Glutamatergic neuron (in vitro differentiated cells): ENCODE results near the gene ANTXR1. TPM values are rescaled to one million over a fixed set of nuclear protein-coding genes. Genes with fewer than 3 reads are reported as not detected.

ENCODE experiments used
- DNase-seq: peaks from one replicate; pipeline ENCODE4 v3.0.0; 2022
- H3K27ac Mint-ChIP-seq: one replicate; pipeline ENCODE4 v1.8.0; 2020; ENCODE audit warnings: mild to moderate bottlenecking, mixed read lengths, inconsistent platforms; ENCODE audit not compliant: unreplicated experiment
- H3K27me3 Mint-ChIP-seq: one replicate; pipeline ENCODE4 v1.8.0; 2020; ENCODE audit warnings: mild to moderate bottlenecking, moderate library complexity, mixed read lengths, inconsistent platforms; ENCODE audit not compliant: unreplicated experiment
- H3K36me3 Mint-ChIP-seq: one replicate; pipeline ENCODE4 v1.8.0; 2020; ENCODE audit warnings: mild to moderate bottlenecking, mixed read lengths, inconsistent platforms; ENCODE audit not compliant: unreplicated experiment
- H3K4me1 Mint-ChIP-seq: one replicate; pipeline ENCODE4 v1.8.0; 2020; ENCODE audit warnings: mild to moderate bottlenecking, low read depth, mixed read lengths, inconsistent platforms; ENCODE audit not compliant: unreplicated experiment
- H3K4me3 Mint-ChIP-seq: one replicate; pipeline ENCODE4 v1.8.0; 2020; ENCODE audit warnings: mild to moderate bottlenecking, mixed read lengths, inconsistent platforms; ENCODE audit not compliant: unreplicated experiment
- H3K9me3 Mint-ChIP-seq: one replicate; pipeline ENCODE4 v1.8.0; 2020; ENCODE audit warnings: mild to moderate bottlenecking, moderate library complexity, mixed read lengths, inconsistent platforms; ENCODE audit not compliant: unreplicated experiment
- total RNA-seq: library from RNA; stranded (reverse); fragmentation: NEBNext Ultra II Directional; extraction: Animal tissue kit (Norgen Biotek cat#: 25700); gene quantifications from one replicate; pipeline ENCODE4 v1.2.1, GENCODE V29; 2021; ENCODE audit not compliant: unreplicated experiment
- TF ChIP-seq, protein P1 (sequence below): fragments of 200-600 bp; sonication (generic); IDR thresholded peaks from one replicate; pipeline ENCODE4 v1.5.0; 2021; ENCODE audit not compliant: partially characterized antibody, unreplicated experiment

Gene ANTXR1
- total RNA-seq, 1 donor from 2014 or later: 26.7 TPM

DNA sequence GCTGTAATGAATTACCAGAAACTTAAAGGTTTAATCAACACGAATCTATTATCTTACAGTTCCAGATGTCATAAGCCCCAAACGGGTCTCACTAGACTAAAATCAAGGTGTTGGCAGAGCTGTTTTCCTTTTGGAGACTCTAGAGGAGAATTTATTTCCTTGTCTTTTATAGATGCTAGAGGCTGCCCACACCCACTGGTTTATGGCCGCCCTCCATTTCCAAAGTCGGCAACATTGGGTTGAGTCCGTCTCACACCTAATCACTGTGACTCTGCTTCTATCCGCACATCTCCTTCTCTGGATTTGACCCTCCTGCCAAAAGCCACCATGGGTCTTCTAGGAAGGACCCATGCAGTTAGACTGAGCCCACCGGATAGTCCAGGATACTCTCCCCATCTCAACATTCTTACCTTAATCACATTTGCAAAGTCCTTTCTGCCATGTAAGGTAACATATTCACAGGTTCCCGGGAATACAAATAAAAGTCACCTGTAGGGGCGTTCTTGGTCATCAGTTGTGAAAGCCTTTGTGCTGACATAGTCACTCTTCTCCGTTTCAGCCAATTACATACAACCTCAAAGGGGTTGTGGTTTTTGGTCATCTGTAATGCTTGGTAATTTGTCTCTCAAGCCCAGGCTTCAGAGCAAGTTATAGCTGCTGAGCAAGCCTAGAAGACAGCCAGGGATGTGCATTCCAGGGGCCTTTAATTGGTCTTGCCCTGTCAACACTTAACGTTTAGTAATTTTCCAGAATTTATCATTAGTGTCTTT, 179.4 kb downstream of the ANTXR1 start:
- Mint-ChIP-seq H3K4me3 (no peak overlapping the region), H3K4me1 (peaks cover 12% of the 10 kb centered on the region), H3K27ac (no peak overlapping the region), H3K27me3 (peaks cover 2% of the 10 kb centered on the region), H3K36me3 (peaks cover 4% of the 10 kb centered on the region), H3K9me3 (peaks cover 1% of the 10 kb centered on the region)
- DNase-seq: no peak
- TF ChIP-seq, protein P1, sequence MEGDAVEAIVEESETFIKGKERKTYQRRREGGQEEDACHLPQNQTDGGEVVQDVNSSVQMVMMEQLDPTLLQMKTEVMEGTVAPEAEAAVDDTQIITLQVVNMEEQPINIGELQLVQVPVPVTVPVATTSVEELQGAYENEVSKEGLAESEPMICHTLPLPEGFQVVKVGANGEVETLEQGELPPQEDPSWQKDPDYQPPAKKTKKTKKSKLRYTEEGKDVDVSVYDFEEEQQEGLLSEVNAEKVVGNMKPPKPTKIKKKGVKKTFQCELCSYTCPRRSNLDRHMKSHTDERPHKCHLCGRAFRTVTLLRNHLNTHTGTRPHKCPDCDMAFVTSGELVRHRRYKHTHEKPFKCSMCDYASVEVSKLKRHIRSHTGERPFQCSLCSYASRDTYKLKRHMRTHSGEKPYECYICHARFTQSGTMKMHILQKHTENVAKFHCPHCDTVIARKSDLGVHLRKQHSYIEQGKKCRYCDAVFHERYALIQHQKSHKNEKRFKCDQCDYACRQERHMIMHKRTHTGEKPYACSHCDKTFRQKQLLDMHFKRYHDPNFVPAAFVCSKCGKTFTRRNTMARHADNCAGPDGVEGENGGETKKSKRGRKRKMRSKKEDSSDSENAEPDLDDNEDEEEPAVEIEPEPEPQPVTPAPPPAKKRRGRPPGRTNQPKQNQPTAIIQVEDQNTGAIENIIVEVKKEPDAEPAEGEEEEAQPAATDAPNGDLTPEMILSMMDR: no peak

DNA sequence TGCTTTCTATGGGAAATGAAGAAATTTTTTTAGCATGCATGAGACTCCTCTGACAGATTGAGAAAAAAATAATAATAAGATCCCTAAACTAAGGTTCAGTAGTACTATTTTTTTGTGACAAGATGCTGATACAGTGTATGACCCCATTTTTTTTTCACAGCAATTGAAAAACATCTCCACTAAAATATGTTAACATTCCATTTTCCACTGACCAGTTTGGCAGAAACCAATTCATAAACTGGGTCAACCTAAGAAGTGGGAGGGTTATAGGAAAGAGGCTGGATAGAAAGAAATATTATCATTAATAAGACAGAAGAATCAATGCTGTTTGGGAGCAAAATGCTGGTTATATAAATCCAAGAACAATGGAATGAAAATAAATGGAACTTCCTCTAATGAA, 182.7 kb downstream of the ANTXR1 start:
- Mint-ChIP-seq H3K4me3 (no peak overlapping the region), H3K27ac (no peak overlapping the region), H3K27me3 (peaks cover 5% of the 10 kb centered on the region), H3K36me3 (peaks cover 4% of the 10 kb centered on the region), H3K9me3 (peaks cover 1% of the 10 kb centered on the region), H3K4me1 (peaks cover 11% of the 10 kb centered on the region)
- TF ChIP-seq, protein P1: no peak
- no peak for DNase-seq

DNA sequence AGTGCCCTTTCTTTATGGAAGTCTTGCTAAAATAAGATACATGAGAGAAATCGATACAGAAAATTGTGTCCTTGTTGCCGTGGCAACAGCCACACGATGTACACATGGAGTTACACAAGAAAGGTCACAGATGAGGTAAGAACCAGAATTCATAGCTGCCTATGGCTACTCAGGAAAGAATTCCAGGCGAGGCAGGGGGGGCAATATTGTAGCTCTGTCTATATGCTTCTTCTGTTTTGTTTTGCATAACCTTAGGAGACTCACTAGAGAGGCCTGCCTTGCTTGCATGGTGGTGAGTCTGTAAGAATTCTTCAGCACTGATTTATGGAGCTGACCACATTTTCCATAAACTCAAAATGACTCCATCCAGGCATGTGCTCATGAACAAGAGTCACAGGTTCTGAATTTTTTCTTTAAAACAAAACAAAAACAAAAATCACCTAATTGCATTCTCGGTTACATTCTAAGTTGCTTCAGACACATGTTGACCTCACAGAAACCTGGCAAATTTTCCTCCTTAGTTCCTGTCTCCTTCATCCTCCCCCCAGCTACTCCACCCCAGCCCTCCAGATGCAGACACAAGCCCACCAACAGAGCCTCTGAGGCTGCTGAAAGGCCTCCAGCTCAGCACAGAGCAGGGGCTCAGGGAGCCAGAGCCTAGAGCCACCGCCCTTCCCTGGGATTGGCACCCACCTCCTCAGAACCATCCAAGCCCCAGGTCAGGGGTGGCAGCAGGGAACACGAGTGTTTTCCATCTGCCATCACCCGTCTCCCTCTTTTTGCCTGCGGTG, 183.5 kb downstream of the ANTXR1 start:
- Mint-ChIP-seq H3K36me3 (peaks cover 4% of the 10 kb centered on the region), H3K9me3 (peaks cover 1% of the 10 kb centered on the region), H3K27me3 (peaks cover 5% of the 10 kb centered on the region), H3K27ac (no peak overlapping the region), H3K4me3 (no peak overlapping the region), H3K4me1 (peaks cover 4% of the 10 kb centered on the region)
- TF ChIP-seq, protein P1: no peak
- DNase-seq: no peak

DNA sequence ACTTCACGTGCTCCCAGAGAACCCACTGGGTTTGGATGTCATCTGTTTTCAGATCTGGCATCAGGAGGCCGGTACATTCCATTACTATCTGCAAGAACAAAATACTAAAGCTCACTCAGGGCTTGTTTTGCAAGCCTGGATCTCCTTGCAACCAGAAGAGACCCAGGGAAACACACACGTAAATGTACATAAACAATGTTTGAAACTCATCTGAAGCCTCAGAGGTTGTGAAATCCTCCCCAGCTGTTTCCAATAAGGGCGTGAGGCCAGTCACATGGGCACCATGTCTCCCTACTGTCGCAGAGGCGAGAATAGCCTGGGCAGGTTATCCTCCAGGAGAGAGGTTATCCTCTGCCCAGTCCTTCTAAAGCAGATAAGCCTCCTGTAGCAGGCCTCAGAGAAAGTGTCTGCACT, 187.1 kb downstream of the ANTXR1 start:
- Mint-ChIP-seq H3K9me3 (no peaks in the 10 kb centered on the region), H3K4me1 (no peaks in the 10 kb centered on the region)

More for the DNA sequence above, 187.1 kb downstream of the ANTXR1 start:
- Mint-ChIP-seq H3K4me3 (no peak overlapping the region), H3K27me3 (peaks cover 5% of the 10 kb centered on the region), H3K27ac (no peak overlapping the region), H3K36me3 (no peaks in the 10 kb centered on the region)
- TF ChIP-seq, protein P1: no peak
- DNase-seq: no peak
